ENCODE results near the gene HBA1. TPM values are rescaled to one million over a fixed set of nuclear protein-coding genes. Genes with fewer than 3 reads are reported as not detected.
"Not testable (repeated sequence)": the region's sequence is repeated elsewhere in the genome, so short reads cannot be mapped to it uniquely, and the experiment has no call there.

The HBA1 gene
- polyA plus RNA-seq, 1 donor from 2014 or later: not detected

DNA sequence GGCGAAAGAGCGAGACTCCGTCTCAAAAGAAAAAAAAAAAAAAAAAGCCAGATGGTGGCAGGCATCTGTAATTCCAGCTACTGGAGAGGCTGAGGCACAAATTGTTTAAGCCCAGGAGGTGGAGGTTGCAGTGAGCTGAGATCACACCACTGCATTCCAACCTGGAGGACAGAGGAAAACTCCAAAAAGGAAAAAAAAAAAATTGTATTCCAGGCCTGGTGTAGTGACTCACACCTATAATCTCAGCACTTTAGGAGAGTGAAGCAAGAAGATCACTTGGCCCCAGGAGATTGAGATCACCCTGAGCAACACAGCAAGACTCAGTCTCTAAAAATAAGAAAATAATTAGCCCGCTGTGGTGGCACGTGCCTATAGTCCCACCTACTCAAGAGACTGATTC lies 23.9 kb downstream of the HBA1 start:
- H3K27me3 ChIP-seq (ENCODE audit: insufficient read depth, low read depth, low read length): no peaks in the 10 kb centered on the region
- no peak overlapping the region for H3K4me2 ChIP-seq (ENCODE audit: low read length)
- no peaks in the 10 kb centered on the region for H3K9me3 ChIP-seq (ENCODE audit: low read length)
- no peaks in the 10 kb centered on the region for H4K20me1 ChIP-seq (ENCODE audit: insufficient read depth)
- H3K4me3 ChIP-seq (ENCODE audit: low read length): no peak overlapping the region
- H2AFZ ChIP-seq (ENCODE audit: low read depth, low read length): no peak overlapping the region
- peaks cover 2% of the 10 kb centered on the region for H3K79me2 ChIP-seq (replicated peaks; ENCODE audit: insufficient read depth, low read length)
- no peaks in the 10 kb centered on the region for H3K9me2 ChIP-seq (ENCODE audit: insufficient read depth, low read length)
- H3K36me3 ChIP-seq (ENCODE audit: insufficient read depth, low read length): no peaks in the 10 kb centered on the region
- TF ChIP-seq RAD21 (conservative IDR thresholded peaks at IDR 0.05): no peak
- TF ChIP-seq, protein P1, sequence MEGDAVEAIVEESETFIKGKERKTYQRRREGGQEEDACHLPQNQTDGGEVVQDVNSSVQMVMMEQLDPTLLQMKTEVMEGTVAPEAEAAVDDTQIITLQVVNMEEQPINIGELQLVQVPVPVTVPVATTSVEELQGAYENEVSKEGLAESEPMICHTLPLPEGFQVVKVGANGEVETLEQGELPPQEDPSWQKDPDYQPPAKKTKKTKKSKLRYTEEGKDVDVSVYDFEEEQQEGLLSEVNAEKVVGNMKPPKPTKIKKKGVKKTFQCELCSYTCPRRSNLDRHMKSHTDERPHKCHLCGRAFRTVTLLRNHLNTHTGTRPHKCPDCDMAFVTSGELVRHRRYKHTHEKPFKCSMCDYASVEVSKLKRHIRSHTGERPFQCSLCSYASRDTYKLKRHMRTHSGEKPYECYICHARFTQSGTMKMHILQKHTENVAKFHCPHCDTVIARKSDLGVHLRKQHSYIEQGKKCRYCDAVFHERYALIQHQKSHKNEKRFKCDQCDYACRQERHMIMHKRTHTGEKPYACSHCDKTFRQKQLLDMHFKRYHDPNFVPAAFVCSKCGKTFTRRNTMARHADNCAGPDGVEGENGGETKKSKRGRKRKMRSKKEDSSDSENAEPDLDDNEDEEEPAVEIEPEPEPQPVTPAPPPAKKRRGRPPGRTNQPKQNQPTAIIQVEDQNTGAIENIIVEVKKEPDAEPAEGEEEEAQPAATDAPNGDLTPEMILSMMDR (IDR thresholded peaks at IDR 0.05; ENCODE audit: poor library complexity, severe bottlenecking): no peak
- TF ChIP-seq EP300 (conservative IDR thresholded peaks at IDR 0.05; ENCODE audit: poor library complexity, severe bottlenecking): no peak
- TF ChIP-seq TAF1 (IDR thresholded peaks at IDR 0.05; ENCODE audit: low read depth): no peak
- TF ChIP-seq SMC3 (conservative IDR thresholded peaks at IDR 0.05; ENCODE audit: poor library complexity): no peak
- TF ChIP-seq MXI1 (conservative IDR thresholded peaks at IDR 0.05; ENCODE audit: poor library complexity, severe bottlenecking): no peak
- no peak for TF ChIP-seq POLR2AphosphoS5 (IDR thresholded peaks at IDR 0.05)
- no peak for TF ChIP-seq EZH2 (IDR thresholded peaks at IDR 0.05; ENCODE audit: borderline replicate concordance, insufficient read depth, low read length, poor library complexity, severe bottlenecking)
- TF ChIP-seq, protein P2, sequence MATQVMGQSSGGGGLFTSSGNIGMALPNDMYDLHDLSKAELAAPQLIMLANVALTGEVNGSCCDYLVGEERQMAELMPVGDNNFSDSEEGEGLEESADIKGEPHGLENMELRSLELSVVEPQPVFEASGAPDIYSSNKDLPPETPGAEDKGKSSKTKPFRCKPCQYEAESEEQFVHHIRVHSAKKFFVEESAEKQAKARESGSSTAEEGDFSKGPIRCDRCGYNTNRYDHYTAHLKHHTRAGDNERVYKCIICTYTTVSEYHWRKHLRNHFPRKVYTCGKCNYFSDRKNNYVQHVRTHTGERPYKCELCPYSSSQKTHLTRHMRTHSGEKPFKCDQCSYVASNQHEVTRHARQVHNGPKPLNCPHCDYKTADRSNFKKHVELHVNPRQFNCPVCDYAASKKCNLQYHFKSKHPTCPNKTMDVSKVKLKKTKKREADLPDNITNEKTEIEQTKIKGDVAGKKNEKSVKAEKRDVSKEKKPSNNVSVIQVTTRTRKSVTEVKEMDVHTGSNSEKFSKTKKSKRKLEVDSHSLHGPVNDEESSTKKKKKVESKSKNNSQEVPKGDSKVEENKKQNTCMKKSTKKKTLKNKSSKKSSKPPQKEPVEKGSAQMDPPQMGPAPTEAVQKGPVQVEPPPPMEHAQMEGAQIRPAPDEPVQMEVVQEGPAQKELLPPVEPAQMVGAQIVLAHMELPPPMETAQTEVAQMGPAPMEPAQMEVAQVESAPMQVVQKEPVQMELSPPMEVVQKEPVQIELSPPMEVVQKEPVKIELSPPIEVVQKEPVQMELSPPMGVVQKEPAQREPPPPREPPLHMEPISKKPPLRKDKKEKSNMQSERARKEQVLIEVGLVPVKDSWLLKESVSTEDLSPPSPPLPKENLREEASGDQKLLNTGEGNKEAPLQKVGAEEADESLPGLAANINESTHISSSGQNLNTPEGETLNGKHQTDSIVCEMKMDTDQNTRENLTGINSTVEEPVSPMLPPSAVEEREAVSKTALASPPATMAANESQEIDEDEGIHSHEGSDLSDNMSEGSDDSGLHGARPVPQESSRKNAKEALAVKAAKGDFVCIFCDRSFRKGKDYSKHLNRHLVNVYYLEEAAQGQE (IDR thresholded peaks at IDR 0.05; ENCODE audit: borderline replicate concordance): no peak
- H3K27ac ChIP-seq (ENCODE audit: low read length): no peak overlapping the region
- no peak overlapping the region for H3K9ac ChIP-seq (ENCODE audit: low read length)
- H3F3A ChIP-seq (ENCODE audit: insufficient read depth, low read length, poor library complexity, severe bottlenecking): no peaks in the 10 kb centered on the region

DNA sequence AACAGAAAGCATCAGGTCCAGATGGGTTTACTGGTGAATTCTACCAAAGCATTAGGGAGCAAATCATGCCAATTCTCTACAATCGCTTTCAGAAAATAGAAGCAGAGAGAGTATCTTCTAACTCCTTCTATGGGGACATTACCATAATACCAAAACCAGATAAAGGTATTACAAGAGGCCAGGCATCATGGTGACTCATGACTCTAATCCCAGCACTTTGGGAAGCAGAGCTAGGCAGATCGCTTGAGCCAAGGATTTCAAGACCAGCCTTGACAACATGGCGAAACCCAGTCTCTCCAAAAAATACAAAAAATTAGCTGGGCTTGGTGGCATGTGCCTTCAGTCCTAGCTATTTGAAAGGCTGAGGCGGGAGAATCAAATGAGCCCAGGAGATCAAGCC lies 26.8 kb downstream of the HBA1 start:
- Histone ChIP-seq H3K9ac (ENCODE audit: low read length) (no peak overlapping the region), H3K36me3 (ENCODE audit: insufficient read depth, low read length) (peaks cover 7% of the 10 kb centered on the region), H3K27me3 (ENCODE audit: insufficient read depth, low read depth, low read length) (no peaks in the 10 kb centered on the region), H4K20me1 (ENCODE audit: insufficient read depth) (no peaks in the 10 kb centered on the region), H3K79me2 (replicated peaks; ENCODE audit: insufficient read depth, low read length) (peaks cover 3% of the 10 kb centered on the region), H3K9me2 (ENCODE audit: insufficient read depth, low read length) (no peaks in the 10 kb centered on the region), H3K9me3 (ENCODE audit: low read length) (no peaks in the 10 kb centered on the region), H3K4me3 (ENCODE audit: low read length) (no peak overlapping the region), H3K27ac (ENCODE audit: low read length) (no peak overlapping the region), H2AFZ (ENCODE audit: low read depth, low read length) (no peak overlapping the region), H3F3A (ENCODE audit: insufficient read depth, low read length, poor library complexity, severe bottlenecking) (no peaks in the 10 kb centered on the region), H3K4me2 (ENCODE audit: low read length) (no peak overlapping the region)
- TF ChIP-seq EZH2 (IDR thresholded peaks at IDR 0.05; ENCODE audit: borderline replicate concordance, insufficient read depth, low read length, poor library complexity, severe bottlenecking) (no peak), EP300 (conservative IDR thresholded peaks at IDR 0.05; ENCODE audit: poor library complexity, severe bottlenecking) (no peak), MXI1 (conservative IDR thresholded peaks at IDR 0.05; ENCODE audit: poor library complexity, severe bottlenecking) (no peak), SMC3 (conservative IDR thresholded peaks at IDR 0.05; ENCODE audit: poor library complexity) (no peak), RAD21 (conservative IDR thresholded peaks at IDR 0.05) (no peak), TAF1 (IDR thresholded peaks at IDR 0.05; ENCODE audit: low read depth) (no peak), POLR2AphosphoS5 (IDR thresholded peaks at IDR 0.05) (no peak)

DNA sequence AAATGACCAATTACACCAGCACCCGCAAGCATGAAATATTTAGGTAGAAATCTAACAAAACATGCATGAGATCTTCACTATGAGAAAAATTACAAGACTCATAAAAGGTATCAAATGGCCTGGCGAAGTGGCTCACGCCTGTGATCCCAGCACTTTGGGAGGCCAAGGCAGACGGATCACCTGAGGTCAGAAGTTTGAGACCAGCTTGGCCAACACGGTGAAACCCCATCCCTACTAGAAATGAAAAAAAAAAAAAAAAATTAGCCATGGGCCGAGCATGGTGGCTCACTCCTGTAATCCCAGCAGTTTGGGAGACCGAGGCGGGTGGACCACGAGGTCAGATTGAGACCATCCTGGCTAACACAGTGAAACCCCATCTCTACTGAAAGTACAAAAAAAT lies 27.6 kb downstream of the HBA1 start:
- not testable (repeated sequence) for H3K27ac ChIP-seq (ENCODE audit: low read length); H3K27me3 ChIP-seq (ENCODE audit: insufficient read depth, low read depth, low read length); H3K79me2 ChIP-seq (replicated peaks; ENCODE audit: insufficient read depth, low read length); H3F3A ChIP-seq (ENCODE audit: insufficient read depth, low read length, poor library complexity, severe bottlenecking); H3K4me2 ChIP-seq (ENCODE audit: low read length); H2AFZ ChIP-seq (ENCODE audit: low read depth, low read length); H4K20me1 ChIP-seq (ENCODE audit: insufficient read depth); H3K4me3 ChIP-seq (ENCODE audit: low read length); H3K9ac ChIP-seq (ENCODE audit: low read length); H3K9me2 ChIP-seq (ENCODE audit: insufficient read depth, low read length); H3K9me3 ChIP-seq (ENCODE audit: low read length)
- peaks cover 14% of the 10 kb centered on the region for H3K36me3 ChIP-seq (ENCODE audit: insufficient read depth, low read length)

DNA sequence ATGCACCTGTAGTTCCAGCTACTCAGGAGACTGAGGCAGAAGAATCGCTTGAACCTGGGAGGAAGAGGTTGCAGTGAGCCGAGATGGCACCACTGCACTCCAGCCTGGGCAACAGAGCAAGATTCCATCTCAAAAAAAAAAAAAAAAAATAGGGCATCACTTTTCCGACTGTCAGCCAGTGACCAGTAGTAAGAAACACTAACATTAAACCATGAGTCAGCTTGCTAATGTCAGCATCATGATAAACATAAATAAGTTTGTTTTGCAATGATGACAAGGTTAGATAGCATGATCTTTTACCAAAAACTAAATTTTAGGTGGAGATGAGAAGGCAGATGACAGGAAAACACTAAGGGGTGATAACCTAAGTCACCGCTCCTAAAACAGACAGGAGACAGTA lies 32.9 kb downstream of the HBA1 start:
- peaks cover 19% of the 10 kb centered on the region for H3K79me2 ChIP-seq (replicated peaks; ENCODE audit: insufficient read depth, low read length)
- not testable (repeated sequence) for H3K4me2 ChIP-seq (ENCODE audit: low read length); H4K20me1 ChIP-seq (ENCODE audit: insufficient read depth)

DNA sequence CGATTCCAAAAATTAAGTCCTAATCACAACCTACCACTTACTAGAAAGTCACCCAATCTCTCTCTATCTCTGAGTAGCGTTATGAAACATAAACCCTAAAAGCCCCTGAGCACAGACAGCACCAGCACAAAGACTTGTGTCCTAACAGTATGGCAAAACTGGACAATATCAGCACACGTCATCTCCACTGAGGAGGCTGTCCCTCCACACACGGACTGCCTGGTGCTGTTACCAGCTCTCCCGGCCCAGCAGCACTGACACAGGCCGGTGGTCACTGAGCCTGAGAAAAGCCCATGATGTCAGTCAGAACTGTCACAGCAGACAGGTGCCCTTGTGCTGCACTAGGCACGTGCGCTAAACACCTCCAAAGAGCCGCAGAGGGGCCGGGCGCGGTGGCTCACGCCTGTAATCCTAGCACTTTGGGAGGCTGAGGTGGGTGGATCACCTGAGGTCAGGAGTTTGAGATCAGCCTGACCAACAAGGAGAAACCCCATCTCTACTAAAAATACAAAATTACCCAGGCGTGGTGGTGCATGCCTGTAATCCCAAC lies 35.2 kb downstream of the HBA1 start:
- Histone ChIP-seq H3K79me2 (replicated peaks; ENCODE audit: insufficient read depth, low read length) (peaks cover 29% of the 10 kb centered on the region), H3K36me3 (ENCODE audit: insufficient read depth, low read length) (peaks cover 10% of the 10 kb centered on the region)
- H3K4me2 ChIP-seq (ENCODE audit: low read length); H2AFZ ChIP-seq (ENCODE audit: low read depth, low read length); H3F3A ChIP-seq (ENCODE audit: insufficient read depth, low read length, poor library complexity, severe bottlenecking); H3K27ac ChIP-seq (ENCODE audit: low read length); H3K9me3 ChIP-seq (ENCODE audit: low read length); H3K27me3 ChIP-seq (ENCODE audit: insufficient read depth, low read depth, low read length); H4K20me1 ChIP-seq (ENCODE audit: insufficient read depth); H3K4me3 ChIP-seq (ENCODE audit: low read length); H3K9me2 ChIP-seq (ENCODE audit: insufficient read depth, low read length); H3K9ac ChIP-seq (ENCODE audit: low read length): not testable (repeated sequence)

More for the DNA sequence above, 32.9 kb downstream of the HBA1 start:
- peaks cover 14% of the 10 kb centered on the region for H3K36me3 ChIP-seq (ENCODE audit: insufficient read depth, low read length)
- not testable (repeated sequence) for H3K27ac ChIP-seq (ENCODE audit: low read length); H3K27me3 ChIP-seq (ENCODE audit: insufficient read depth, low read depth, low read length); H3F3A ChIP-seq (ENCODE audit: insufficient read depth, low read length, poor library complexity, severe bottlenecking); H2AFZ ChIP-seq (ENCODE audit: low read depth, low read length); H3K9me2 ChIP-seq (ENCODE audit: insufficient read depth, low read length); H3K9ac ChIP-seq (ENCODE audit: low read length); H3K9me3 ChIP-seq (ENCODE audit: low read length); H3K4me3 ChIP-seq (ENCODE audit: low read length)

Measured in neural cell (in vitro differentiated cells).